HEK293 (cell line): ENCODE data around the gene CDH5.
"Not testable (repeated sequence)": the region's sequence is repeated elsewhere in the genome, so short reads cannot be mapped to it uniquely, and the experiment has no call there.

Source experiments
- CTCF ChIP-seq: fragments of 450-650 bp; formaldehyde crosslinking; IDR thresholded peaks from 2 replicates; pipeline ENCODE4 v1.5.1; 2016; ENCODE audit warnings: missing biosample characterization, missing genetic modification characterization
- SALL2 ChIP-seq: fragments of 450-650 bp; formaldehyde crosslinking; IDR thresholded peaks from 2 replicates; pipeline ENCODE4 v1.5.0; 2017; ENCODE audit warnings: missing biosample characterization, mild to moderate bottlenecking, missing genetic modification characterization, borderline replicate concordance
- TCF7L2 ChIP-seq: IDR thresholded peaks from 2 replicates; pipeline ENCODE4 v1.6.1; 2011; ENCODE audit warnings: low read depth, mild to moderate bottlenecking, inconsistent platforms, low read length, moderate library complexity, borderline replicate concordance
- ZNF274 ChIP-seq, 2 experiments: fragments of 200-500 bp in 1 of 2; fragments of 450-650 bp in 1 of 2; sonication (Bioruptor generic) in 1 of 2; formaldehyde crosslinking in 1 of 2; IDR thresholded peaks; 2 replicates each; pipeline versions ENCODE4 v1.5.1 to v1.6.1; 2014 to 2016; ENCODE audit warnings: borderline replicate concordance in 1 of 2, inconsistent platforms in 1 of 2, low read length in 1 of 2, missing biosample characterization in 1 of 2, missing genetic modification characterization in 1 of 2
- ZSCAN30 ChIP-seq: fragments of 450-650 bp; IDR thresholded peaks from 2 replicates; pipeline ENCODE4 v1.5.1; 2018; ENCODE audit warnings: missing biosample characterization, mild to moderate bottlenecking, missing genetic modification characterization, moderate library complexity
- TF ChIP-seq, protein P1 (sequence below): fragments of 450-650 bp; formaldehyde crosslinking; IDR thresholded peaks from 2 replicates; pipeline ENCODE4 v1.5.1; 2016; ENCODE audit warnings: missing biosample characterization, missing genetic modification characterization

- TF ChIP-seq CTCF (tag by site-specific recombination); ZSCAN30 (tag by site-specific recombination); ZNF274 (IDR thresholded peaks at IDR 0.05; ENCODE audit: low read length); ZNF274 (tag by site-specific recombination; IDR thresholded peaks at IDR 0.05; ENCODE audit: borderline replicate concordance); TCF7L2; SALL2 (tag by site-specific recombination): not testable (repeated sequence)
- TF ChIP-seq, protein P1, sequence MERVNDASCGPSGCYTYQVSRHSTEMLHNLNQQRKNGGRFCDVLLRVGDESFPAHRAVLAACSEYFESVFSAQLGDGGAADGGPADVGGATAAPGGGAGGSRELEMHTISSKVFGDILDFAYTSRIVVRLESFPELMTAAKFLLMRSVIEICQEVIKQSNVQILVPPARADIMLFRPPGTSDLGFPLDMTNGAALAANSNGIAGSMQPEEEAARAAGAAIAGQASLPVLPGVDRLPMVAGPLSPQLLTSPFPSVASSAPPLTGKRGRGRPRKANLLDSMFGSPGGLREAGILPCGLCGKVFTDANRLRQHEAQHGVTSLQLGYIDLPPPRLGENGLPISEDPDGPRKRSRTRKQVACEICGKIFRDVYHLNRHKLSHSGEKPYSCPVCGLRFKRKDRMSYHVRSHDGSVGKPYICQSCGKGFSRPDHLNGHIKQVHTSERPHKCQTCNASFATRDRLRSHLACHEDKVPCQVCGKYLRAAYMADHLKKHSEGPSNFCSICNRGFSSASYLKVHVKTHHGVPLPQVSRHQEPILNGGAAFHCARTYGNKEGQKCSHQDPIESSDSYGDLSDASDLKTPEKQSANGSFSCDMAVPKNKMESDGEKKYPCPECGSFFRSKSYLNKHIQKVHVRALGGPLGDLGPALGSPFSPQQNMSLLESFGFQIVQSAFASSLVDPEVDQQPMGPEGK (tag by site-specific recombination) = not testable (repeated sequence)
These were observed 35.0 kb upstream of the CDH5 start for GRCh38 chr16:66331464-66331863.
